ENCODE measurements around the gene TAP1.

- TF ChIP-seq YY1 (IDR thresholded peaks at IDR 0.05; ENCODE audit: insufficient read depth, insufficient read length) (no peak), ZNF274 (IDR thresholded peaks at IDR 0.05; ENCODE audit: low read depth, low read length) (no peak)
These were observed 10.0 kb downstream of the TAP1 start for GRCh38 chr6:32843331-32843978.
